CD4-positive, alpha-beta T cell treated with Interleukin-2 at 100 ng/mL for 4 hours (primary cell): Measurements from ENCODE around the gene HPSE2.

Source experiments
- DNase-seq: peaks from one replicate; pipeline ENCODE4 v3.0.0-alpha.2; 2020; ENCODE audit warnings: low spot score

Gene HPSE2

DNA sequence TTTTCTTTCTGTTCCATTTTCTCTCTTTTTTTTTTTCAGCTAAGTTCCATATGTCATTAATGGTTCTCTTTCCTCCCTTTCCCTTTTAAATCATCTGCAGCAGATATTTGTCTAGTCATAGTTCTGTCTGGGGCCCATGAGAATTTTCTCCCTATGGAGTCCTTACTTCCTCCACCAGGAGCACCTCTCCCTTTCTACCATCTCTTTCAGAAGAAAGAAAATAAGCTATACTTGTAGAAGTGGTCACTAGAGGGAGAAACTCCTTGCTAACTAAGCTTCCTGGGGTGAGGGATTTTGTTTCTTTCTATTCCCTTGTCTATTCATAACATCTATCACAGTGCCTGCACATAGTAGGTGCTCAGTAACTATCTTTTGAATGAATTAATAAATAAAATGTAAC, 558.8 kb downstream of the HPSE2 start:
- DNase-seq, result no peak

DNA sequence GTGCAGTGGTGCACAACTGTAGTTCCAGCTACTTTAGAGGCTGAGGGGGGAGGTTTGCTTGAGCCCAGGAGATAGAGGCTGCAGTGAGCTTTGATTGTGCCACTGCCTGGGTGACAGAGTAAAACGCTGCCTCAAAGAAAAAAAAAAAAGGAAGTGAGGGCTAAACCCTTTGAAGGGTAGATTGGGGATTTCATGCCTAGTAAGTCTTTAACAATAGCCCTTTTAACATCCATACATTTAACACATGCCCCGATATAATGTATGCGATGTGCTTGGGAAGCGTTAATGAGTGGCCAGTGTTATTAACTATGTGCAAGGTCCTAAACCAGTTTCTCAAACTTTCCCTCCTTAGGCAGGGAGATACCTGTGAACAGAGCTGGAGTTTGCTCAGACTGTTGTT, 559.8 kb downstream of the HPSE2 start:
- no peak for DNase-seq

DNA sequence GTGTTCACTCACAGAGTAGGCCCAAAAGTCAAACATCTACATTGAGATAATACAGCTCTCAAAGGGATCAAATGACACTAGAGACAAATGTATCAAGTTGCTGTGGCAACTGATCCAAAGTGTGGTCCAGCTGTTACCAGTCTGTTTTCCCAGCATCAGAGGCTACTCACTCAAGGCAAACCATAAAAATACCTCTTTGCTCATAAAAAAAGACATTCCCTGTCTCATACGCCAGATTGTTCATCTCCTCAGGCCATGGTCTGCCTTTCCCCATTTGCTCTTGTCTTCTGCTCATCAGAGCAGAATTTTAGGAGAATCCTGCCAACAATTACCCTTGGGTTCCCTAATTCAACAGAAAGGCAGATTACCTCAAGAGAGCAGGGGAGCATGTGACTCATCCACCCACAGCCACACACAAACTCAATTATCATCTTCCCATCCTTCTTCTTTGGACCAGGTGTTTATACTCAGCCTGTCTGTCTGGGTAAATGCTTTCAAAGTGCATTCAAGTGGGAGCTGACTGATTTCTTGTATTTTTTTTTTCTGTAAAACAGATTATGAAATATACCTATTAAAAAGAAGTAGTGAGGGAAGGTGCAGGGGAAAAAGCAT, 562.4 kb downstream of the HPSE2 start:
- no peak for DNase-seq

DNA sequence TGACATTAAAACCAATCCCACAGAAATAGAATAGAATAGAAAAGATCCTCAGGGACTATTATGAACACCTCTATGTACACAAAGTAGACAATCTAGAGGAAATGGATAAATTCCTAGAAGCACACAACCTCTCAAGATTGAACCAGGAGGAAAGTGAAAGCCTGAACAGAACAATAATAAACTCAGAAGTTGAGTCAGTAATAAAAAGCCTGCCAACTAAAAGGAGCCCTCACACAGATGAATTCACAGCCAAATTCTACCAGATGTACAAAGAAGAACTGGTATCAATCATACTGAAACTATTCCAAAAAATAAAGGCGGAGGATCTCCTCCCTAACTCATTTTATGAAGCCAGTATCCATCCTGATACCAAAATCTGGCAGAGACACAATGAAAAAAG, 568.6 kb downstream of the HPSE2 start:
- no peak for DNase-seq

DNA sequence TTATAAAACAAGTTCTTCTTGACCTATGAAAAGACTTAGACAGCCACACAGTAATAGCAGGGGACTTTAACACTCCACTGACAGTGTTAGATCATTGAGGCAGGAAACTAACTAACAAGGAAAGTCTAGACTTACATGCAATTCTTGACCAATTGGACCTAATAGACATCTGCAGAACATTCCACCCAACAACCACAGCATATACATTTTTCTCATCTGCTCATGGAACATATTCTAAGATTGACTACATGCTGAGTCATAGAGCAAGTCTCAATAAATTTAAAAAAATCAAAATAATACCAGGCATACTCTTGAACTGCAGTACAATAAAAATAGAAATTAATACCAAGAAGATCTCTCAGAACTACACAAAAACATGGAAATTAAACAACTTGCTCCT, 569.4 kb downstream of the HPSE2 start:
- DNase-seq, result no peak

DNA sequence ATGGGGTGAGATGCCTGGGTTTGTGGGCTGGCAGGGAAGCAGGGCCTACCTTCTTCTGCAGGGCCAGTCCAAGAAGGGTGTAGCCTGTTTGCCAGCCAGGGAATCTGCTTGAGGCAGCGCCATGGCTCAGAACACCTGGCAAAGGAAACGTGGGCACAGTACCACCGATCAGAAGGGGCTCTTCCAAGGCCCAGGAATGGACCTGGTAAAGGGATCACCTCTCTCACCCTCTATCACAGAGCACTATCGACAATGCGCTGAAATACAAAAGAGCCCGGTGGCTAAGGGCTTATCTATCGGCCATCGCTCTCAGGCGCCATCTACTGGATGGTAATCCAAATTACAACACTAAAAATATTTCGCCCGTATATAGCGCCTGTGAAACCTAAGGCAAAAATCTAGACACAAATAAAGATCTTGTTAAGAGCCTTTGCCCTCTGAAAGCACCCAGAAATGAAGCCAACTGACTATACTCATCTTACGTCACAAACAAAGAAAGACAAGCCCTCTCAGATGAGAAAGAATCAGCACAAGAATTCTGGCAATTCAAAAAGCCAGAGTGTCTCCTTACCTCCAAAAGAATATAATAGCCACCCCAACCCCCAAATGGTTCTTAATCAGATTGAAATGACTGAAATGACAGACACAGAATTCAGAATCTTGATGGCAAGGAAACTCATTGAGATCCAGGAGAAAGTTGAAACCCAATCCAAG, 571.2 kb downstream of the HPSE2 start:
- peak; percentile 52 for DNase-seq

DNA sequence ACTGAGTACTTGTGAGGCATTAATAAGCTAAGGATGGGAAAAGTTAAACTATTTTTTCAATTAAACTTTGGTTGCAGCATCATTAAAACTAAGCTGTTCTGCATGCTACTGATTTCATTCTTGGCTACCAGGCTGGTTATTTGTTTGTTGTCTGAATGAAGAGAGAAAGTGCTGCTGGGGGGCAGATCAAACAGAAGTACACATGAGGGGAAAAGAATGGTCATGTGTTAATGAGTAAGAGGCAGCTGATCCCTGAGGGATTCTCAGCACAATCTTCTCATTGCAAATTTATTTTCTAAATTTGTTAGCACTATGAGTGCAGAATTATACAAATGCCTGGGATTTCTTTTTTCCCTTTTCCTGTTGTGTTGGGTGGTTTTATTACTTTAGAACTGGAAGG, 575.7 kb downstream of the HPSE2 start:
- no peak for DNase-seq

DNA sequence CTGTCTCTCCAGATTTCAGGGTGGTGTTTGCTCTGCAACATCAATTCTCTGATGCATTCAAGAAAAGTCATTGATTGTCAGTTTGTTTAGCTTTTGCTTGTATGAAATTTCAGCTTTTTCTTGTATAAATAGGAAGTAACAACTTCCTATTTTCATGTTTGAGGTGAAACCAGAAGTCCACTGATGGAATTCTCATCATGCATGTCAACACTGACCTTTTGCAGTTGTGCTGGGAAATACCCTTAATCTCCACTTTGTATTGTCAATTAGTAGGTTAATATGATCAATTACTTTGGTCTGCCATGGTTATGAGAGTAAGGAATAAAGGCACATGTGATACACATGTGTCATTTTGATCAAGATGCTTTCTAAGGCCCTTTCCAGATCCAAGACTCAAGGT, 580.2 kb downstream of the HPSE2 start:
- no peak for DNase-seq

DNA sequence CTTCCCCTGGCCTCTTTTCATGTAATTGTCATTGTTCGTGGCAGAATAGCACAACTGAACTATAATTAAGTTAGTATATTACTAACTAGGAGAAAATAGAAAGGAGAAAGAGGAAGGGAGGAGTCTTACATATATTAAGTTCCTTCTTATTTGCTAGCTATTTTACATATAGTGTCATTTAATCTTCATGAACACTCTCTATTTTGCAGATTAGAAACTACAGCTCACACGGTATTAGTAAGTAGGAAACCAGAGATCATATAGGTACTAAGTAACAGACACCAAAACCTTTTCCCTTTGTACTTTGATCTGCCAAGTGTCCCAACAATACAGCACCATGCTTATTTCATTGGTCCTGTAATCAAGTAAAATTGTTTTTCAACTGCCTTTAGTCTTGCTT, 586.5 kb downstream of the HPSE2 start:
- DNase-seq, result no peak

DNA sequence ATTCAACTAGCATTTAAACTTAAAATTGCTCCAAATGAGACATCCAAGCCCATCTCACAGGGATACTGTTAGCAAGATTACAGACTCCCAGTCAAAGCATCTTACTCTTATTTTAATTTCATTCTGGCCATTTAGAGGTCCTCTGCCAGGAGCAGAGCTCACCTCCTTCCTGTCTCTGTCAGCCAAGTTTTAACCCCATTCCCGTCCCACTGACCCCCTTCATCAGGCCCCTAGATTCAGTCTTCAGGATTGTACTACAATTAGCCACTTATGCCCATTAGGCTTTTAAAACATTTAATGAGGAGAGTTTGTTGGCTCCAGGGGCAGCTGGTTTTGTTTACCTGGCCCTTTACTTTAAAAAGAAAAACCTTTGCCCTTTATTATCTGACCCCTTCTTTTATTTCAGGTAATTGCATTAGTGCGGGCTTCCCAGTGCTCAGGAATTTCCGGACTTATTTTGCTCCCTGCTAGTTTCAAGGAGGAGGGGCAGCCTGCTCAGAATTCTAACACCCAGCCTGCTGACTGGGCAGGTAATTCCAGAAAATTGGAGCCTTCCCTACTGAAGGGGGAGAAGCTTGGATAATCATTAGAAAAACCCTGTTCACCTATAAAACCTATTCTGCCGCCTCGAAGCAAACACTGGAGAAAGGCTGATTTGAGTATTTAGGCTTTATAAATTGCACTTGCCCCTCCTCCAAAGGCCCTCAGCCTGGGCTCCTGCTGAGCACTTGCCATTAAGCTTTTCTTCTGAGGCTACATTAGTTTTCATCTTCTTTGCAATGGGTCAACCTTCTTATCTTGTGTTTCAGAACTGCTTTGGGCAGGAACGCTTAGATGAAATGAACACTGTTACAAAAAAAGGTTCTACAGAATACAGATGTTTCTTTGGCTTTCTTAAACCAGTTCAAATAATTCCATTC, 588.4 kb downstream of the HPSE2 start:
- no peak for DNase-seq

DNA sequence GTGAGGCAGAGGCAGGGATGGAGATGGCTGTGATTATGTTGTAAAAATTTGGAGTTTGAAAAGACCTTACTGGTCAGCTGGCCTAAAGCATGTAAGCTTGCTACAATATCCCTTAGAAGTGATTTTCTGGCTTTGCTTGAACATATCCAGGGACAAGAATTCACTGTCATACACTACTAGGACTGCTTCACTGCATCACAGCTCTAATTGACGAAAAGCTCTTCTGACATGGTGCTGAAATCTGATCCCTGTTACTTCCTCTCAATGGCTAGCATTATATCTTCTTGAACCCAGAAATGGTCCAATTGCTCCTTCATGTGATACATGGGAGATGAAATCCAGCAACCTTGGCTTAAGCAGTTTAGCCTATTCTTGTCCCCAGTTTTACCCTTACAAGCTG, 591.2 kb downstream of the HPSE2 start:
- no peak for DNase-seq

DNA sequence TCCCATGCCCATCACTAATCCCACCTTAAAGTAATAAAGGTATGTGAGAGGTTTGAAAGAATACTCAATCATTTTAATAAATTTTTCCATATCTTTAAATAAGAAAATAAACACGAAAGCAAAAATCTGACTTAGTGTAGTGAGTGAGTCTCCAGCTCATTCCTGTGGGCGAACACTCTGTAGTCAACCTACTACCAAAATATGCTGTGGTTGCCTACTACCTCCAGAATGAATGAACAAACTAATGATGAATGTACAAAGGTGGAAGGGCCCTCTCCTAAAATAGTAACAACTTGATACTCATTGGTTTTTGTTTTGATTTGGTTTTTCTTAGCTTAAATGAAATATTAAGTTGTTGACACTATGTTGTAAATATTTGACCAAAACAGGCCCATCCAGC, 593.4 kb downstream of the HPSE2 start:
- no peak for DNase-seq

DNA sequence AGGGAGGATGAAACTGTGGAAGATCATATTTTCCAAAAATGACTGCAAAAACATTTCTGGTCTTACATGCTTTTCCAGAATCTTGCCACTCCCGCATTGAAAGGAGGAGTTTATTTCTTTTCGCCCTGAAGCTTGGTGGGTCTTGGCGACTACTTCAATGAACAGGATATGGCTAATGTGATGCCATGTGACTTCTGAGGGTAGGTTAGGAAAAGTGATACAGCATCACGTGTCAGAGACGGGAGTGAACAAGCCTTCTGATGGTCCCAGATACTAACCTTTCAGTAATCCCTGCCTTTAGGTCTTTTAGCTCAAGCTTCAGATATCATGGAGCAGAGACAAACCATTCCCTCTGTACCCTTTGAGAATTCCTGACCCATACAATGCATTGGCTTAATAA, 596.7 kb downstream of the HPSE2 start:
- no peak for DNase-seq

DNA sequence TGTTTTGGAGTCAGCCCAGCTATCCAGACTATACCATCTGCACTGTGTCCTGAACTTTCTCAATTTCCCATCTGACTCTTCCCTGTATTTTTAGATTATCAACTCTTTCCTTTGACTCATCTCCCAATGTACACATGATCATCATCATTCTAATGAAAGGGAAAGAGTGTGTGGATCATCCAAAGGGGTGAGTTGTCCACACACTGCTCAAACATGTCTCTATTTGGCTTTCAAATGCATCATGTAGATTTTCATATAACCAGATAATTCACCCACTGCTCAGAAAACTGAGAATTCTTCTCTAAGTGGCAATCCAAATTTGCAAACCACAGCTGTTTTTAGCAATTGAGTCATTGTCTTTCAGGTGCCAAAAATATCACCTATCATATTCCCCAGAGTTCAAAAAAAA, 598.7 kb downstream of the HPSE2 start:
- DNase-seq, result no peak

DNA sequence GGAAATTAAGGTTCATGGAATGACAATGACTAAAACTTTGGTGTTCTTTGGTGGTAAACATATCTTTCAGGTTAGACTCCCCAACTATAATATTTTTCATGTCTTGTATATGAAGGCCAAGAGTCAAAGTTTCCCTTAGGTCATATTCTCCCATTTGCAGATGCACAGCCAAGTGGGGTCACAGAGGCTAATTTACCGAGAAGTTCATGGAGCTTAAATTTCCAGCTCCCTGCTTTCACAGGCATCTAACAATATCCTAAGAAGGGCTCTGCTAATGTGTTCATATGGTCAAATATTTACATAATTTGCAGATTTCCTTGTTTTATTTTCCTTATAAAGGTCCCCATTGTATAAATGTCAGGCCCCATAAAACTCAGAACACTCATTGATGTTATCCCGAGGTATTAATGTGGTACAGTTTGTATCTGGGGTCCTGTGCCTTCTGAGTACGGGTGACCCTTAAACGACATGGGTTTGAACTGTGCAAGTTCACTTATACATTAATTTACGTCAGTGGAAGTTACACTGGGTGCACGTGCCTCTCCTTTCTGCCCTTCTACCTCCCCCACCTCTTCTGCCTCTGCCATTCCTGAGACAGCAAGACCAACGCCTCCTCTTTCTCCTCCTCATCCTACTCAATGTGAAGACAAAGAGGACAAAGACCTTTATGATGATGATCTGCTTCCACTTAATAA, 603.0 kb downstream of the HPSE2 start:
- DNase-seq, result no peak

DNA sequence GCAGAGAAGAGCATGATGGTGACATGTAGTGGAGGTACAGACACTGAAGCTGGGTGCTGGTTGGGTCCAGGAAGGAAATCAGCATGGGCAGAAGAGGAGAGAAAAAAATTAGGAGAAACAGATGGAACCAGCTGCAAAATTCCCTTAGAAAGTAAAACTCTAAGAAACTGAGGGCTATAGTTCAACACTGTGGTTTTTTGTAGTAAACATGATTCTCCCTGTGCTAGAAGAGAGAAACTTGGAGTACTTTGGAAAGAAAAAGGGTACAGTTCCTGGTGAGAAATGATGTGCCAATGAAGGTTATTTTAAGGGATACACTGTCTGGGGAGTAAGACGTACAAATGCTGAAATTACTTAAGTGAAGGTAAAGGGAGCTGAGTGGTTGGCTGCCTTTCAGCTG, 607.4 kb downstream of the HPSE2 start:
- DNase-seq, result no peak

DNA sequence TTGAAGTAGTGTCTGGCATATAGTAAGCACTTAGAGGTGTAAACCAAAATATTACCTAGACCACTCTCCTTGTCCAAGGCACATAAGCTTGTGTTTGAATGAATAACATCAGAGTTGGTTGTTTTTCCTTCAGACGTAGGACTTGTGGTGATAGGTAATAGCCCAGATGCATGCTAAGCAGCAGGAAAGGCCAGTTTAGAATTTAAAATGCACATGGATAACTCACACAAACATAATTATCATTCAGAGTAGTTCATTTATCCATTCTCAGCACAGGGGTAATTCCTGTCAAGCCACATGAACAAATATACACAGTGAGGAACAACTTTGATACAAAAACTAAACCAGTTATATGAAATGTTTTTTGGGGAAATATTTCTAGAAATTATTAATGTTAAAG, 607.9 kb downstream of the HPSE2 start:
- no peak for DNase-seq

DNA sequence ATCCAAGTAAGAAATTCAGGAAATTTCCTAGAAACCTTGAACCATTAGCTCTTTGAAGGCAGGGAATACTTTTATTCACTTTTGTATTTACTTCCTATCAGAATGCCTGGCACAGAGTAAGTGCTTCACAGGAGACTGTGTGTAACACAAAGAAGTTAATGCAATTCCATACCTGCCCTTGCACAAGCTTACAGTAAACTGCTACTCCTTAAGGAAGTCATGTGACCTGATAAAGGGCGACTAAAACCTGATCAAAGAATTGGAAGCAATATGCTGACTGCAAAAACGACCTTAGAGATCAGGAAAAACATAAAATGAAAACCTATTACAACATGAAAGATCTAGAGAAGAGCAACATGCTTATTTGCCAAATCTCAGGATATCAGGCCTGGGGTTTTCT, 610.7 kb downstream of the HPSE2 start:
- DNase-seq, result no peak

DNA sequence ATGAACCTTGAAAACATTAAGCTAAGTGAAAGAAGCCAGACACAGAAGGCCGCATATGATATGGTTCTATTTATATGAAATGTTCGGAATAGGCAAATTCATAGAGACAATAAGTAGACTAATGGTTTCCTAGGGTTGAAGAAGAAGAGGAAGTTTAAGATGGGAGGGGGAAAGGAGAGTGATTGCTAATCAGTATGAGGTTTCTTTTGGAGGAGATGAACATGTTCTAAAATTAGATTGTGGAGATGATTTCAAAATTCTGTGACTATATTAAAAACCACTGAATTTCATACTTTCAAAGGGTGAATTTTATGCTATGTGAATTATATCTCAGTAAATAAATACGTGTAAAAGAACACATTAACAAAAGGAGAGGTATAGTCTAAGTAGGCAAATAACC, 612.5 kb downstream of the HPSE2 start:
- no peak for DNase-seq

DNA sequence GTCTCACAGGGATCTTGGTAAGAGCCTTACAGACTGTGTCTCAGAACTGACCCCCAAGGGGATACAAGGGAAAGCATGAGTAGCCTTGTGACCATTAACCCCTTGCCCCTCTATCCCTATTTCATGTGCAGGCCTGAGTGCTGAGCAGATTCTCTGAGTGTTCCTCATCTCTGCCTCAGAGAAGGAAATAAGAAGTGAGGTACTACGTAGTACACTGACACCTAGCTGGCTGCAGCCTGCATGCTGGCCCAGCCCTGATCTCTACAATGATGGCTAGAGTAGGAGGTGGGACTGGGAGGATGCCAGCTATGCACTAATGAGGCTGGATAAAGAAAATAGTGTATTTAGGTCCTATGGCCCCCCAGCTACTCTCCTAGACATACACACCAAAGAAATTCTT, 614.0 kb downstream of the HPSE2 start:
- no peak for DNase-seq

DNA sequence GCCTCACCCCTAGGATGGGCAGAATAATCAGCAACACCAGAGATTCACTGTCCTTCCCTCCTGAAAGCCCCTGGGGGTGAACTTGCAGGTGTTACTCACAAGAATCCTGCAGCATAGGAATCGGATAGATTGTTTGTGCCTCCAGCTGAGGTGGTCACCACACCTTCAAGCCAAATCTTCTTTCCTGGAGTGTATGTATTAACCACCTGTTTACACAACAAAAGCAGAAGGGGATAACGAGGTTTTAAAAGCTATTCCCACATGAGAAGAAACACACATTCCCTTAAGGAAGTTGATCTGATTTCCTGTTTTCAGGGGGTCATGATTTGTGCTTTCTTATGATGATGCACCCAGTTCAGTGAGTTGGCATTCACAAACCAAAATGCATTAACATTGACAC, 615.1 kb downstream of the HPSE2 start:
- DNase-seq, result no peak

DNA sequence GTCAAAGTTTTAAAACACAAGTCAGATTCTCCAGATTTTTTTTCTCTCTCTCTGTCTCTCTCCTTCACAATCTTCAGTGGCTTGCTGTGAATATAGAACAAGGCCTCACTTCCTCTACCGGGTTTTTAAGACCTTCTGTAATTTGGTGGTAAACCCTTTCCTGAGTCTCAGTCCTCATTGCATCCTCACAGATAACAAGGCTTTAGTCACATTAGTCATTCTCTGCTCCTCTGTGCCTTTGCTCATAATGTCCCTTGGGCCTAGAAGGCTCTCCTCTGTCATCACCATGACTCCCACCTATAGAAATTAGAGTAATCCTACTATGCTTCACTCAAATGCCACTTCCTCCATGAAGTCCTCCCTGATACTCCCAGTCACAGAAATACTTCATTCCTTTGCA, 616.2 kb downstream of the HPSE2 start:
- no peak for DNase-seq
